Measurements from ENCODE around the gene CFHR4. TPM values are rescaled to one million over a fixed set of nuclear protein-coding genes. Genes with fewer than 3 reads are reported as not detected.

CFHR4 gene
- total RNA-seq, 1 experiment from 2014 or later = not detected

GRCh38 chr1:196951711-196952394 lies 64.0 kb downstream of the CFHR4 start:
- no peak overlapping the region for H2AFZ ChIP-seq (ENCODE audit: low read depth, low read length, poor library complexity, severe bottlenecking)
- ATAC-seq (no peak), DNase-seq (ENCODE audit: low read depth, low spot score) (no peak)
- intact Hi-C loops (cut with micrococcal nuclease) = no loop called here
- POLR2A ChIA-PET = no interaction called here
- TF ChIP-seq EZH2 (IDR thresholded peaks at IDR 0.05) (no peak), EGR1 (IDR thresholded peaks at IDR 0.05; ENCODE audit: low read depth) (no peak), SP1 (IDR thresholded peaks at IDR 0.05; ENCODE audit: low read depth) (no peak), ZFX (IDR thresholded peaks at IDR 0.05) (no peak), TCF7L2 (IDR thresholded peaks at IDR 0.05; ENCODE audit: borderline replicate concordance, extremely low read depth, insufficient read depth, insufficient read length) (no peak), YY1 (IDR thresholded peaks at IDR 0.05; ENCODE audit: extremely low read depth, insufficient replicate concordance, low read depth, low read length) (no peak), SIN3A (IDR thresholded peaks at IDR 0.05; ENCODE audit: low read depth) (no peak), POLR2AphosphoS5 (IDR thresholded peaks at IDR 0.05; ENCODE audit: low read depth, low read length) (no peak), MAX (IDR thresholded peaks at IDR 0.05) (no peak), EZH2phosphoT487 (IDR thresholded peaks at IDR 0.05; ENCODE audit: borderline replicate concordance) (no peak), RAD21 (IDR thresholded peaks at IDR 0.05; ENCODE audit: low read depth) (no peak), ZNF274 (IDR thresholded peaks at IDR 0.05; ENCODE audit: low read depth, low read length) (no peak), ATF3 (IDR thresholded peaks at IDR 0.05) (no peak), SRF (IDR thresholded peaks at IDR 0.05; ENCODE audit: low read depth) (no peak), JUND (IDR thresholded peaks at IDR 0.05) (no peak), POLR2A (IDR thresholded peaks at IDR 0.05; ENCODE audit: borderline replicate concordance, extremely low read depth, insufficient read depth, insufficient read length) (no peak), REST (IDR thresholded peaks at IDR 0.05; ENCODE audit: low read depth) (no peak), ELF1 (IDR thresholded peaks at IDR 0.05; ENCODE audit: borderline replicate concordance, low read depth) (no peak), CEBPB (IDR thresholded peaks at IDR 0.05; ENCODE audit: low read depth) (no peak), FOSL1 (IDR thresholded peaks at IDR 0.05; ENCODE audit: low read depth) (no peak)
- H3K27me3 ChIP-seq (ENCODE audit: insufficient read depth, low read length) = no peaks in the 10 kb centered on the region
- no peak overlapping the region for H3K27ac ChIP-seq (ENCODE audit: low read depth, low read length)
- H3K4me1 ChIP-seq (ENCODE audit: control insufficient read depth in 1 of 2, insufficient read depth in 2 of 2, low read length in 2 of 2) = no peaks in the 10 kb centered on the region
- CTCF ChIA-PET = no interaction called here
- no peak overlapping the region for H3K4me2 ChIP-seq (ENCODE audit: low read length)
- no peaks in the 10 kb centered on the region for H3K79me2 ChIP-seq (ENCODE audit: insufficient read depth, low read length)
- H3K4me3 ChIP-seq (replicated peaks in 1 of 2; ENCODE audit: low read depth in 1 of 2, low read length in 2 of 2) = no peak overlapping the region
- H4K20me1 ChIP-seq (ENCODE audit: insufficient read depth) = no peaks in the 10 kb centered on the region
- RAD21 ChIA-PET (ENCODE audit: low non-redundant PET in 1 of 2, low total read pairs in 2 of 2, uncharacterized antibody in 2 of 2, unreplicated experiment in 2 of 2) = no interaction called here
- H3K9me3 ChIP-seq (ENCODE audit: control insufficient read depth in 1 of 2, insufficient read depth in 1 of 2, low read depth in 1 of 2, low read length in 2 of 2) = no peaks in the 10 kb centered on the region
- H3K9ac ChIP-seq (ENCODE audit: low read length) = no peak overlapping the region
- BruUV-seq (replicated peaks) = no TSS peak
- no peaks in the 10 kb centered on the region for H3K36me3 ChIP-seq (ENCODE audit: control insufficient read depth in 1 of 2, insufficient read depth in 2 of 2, low read length in 2 of 2)
- no peaks in the 10 kb centered on the region; the same call in 1 of the 2 replicates for H3K9me2 ChIP-seq (ENCODE audit: insufficient read depth)

Measured in HCT116 (cell line).